ENCODE data around the gene GGN. TPM values are rescaled to one million over a fixed set of nuclear protein-coding genes. Genes with fewer than 3 reads are reported as not detected.
"Not testable (repeated sequence)": the region's sequence is repeated elsewhere in the genome, so short reads cannot be mapped to it uniquely, and the experiment has no call there.

The GGN gene
- total RNA-seq, 1 experiment from 2014 or later: 0.73 TPM

- Histone ChIP-seq H3K9me2 (replicated peaks; ENCODE audit: low read length) (no peaks in the 10 kb centered on the region), H3F3A (ENCODE audit: low read length, unreplicated experiment) (no peaks in the 10 kb centered on the region), H3K4me2 (ENCODE audit: low read length) (no peak overlapping the region), H3K4me3 (ENCODE audit: low read length) (no peak overlapping the region), H4K20me1 (ENCODE audit: low read length) (no peaks in the 10 kb centered on the region), H3K27me3 (ENCODE audit: low read length) (no peaks in the 10 kb centered on the region), H3K9me3 (ENCODE audit: low read length) (no peaks in the 10 kb centered on the region), H3K79me2 (ENCODE audit: low read length) (no peaks in the 10 kb centered on the region), H3K9ac (ENCODE audit: low read length) (no peak overlapping the region), H3K27ac (ENCODE audit: low read length) (no peak overlapping the region), H3K4me1 (ENCODE audit: insufficient read depth, low read length) (no peaks in the 10 kb centered on the region), H2AFZ (ENCODE audit: low read length) (no peak overlapping the region), H3K36me3 (ENCODE audit: low read depth, low read length) (no peaks in the 10 kb centered on the region)
- TF ChIP-seq EZH2 (IDR thresholded peaks at IDR 0.05; ENCODE audit: low read length, unreplicated experiment) (no peak), EZH2phosphoT487 (IDR thresholded peaks at IDR 0.05; ENCODE audit: borderline replicate concordance, low read length) (no peak), CTCF (conservative IDR thresholded peaks at IDR 0.05; ENCODE audit: low read depth, low read length) (no peak)
- DNase-seq (no peak), ATAC-seq (no peak)
- POLR2A ChIA-PET (ENCODE audit: unreplicated experiment): no interaction called here
- BruUV-seq (replicated peaks): no TSS peak
- CTCF ChIA-PET: no interaction called here
- intact Hi-C loops (cut with micrococcal nuclease): no loop called here
Observed at GRCh38 chr19:38367041-38367440, 20.8 kb downstream of the GGN start.

GRCh38 chr19:38362946-38363688, 24.7 kb downstream of the GGN start:
- BruUV-seq (replicated peaks): TSS peak; percentile 47
- peak overlapping the region; percentile 99 for H3K4me2 ChIP-seq (ENCODE audit: low read length)
- H3K36me3 ChIP-seq (ENCODE audit: low read depth, low read length); H3K27ac ChIP-seq (ENCODE audit: low read length); CTCF ChIA-PET; ATAC-seq; H3K9me2 ChIP-seq (replicated peaks; ENCODE audit: low read length); H3K9me3 ChIP-seq (ENCODE audit: low read length); intact Hi-C loops (cut with micrococcal nuclease); H3F3A ChIP-seq (ENCODE audit: low read length, unreplicated experiment); H3K79me2 ChIP-seq (ENCODE audit: low read length); H3K4me1 ChIP-seq (ENCODE audit: insufficient read depth, low read length); H4K20me1 ChIP-seq (ENCODE audit: low read length); DNase-seq; H3K9ac ChIP-seq (ENCODE audit: low read length): not testable (repeated sequence)
- H3K27me3 ChIP-seq (ENCODE audit: low read length): peaks cover 22% of the 10 kb centered on the region
- peak overlapping the region; percentile 80; the same call in 1 of the 2 replicates for H3K4me3 ChIP-seq (ENCODE audit: low read length)
- POLR2A ChIA-PET (ENCODE audit: unreplicated experiment): interaction anchor here (0.5 kb wide), 1 partner anchor 98 kb away, joined by 3 read pairs; no protein-coding TSS in a partner anchor
- H2AFZ ChIP-seq (ENCODE audit: low read length): peak overlapping the region; percentile 93; the same call in 1 of the 2 replicates

GRCh38 chr19:38362076-38362945, 25.5 kb downstream of the GGN start:
- Histone ChIP-seq H3K4me1 (ENCODE audit: insufficient read depth, low read length) (peaks cover 6% of the 10 kb centered on the region; the same call in 1 of the 2 replicates), H3K9me2 (replicated peaks; ENCODE audit: low read length) (no peaks in the 10 kb centered on the region), H3K79me2 (ENCODE audit: low read length) (no peaks in the 10 kb centered on the region), H3K9ac (ENCODE audit: low read length) (no peak overlapping the region), H3K4me3 (ENCODE audit: low read length) (peak overlapping the region; percentile 80), H3K27me3 (ENCODE audit: low read length) (peaks cover 22% of the 10 kb centered on the region), H3K9me3 (ENCODE audit: low read length) (no peaks in the 10 kb centered on the region), H3F3A (ENCODE audit: low read length, unreplicated experiment) (no peaks in the 10 kb centered on the region), H4K20me1 (ENCODE audit: low read length) (no peaks in the 10 kb centered on the region), H2AFZ (ENCODE audit: low read length) (peak overlapping the region; percentile 93), H3K4me2 (ENCODE audit: low read length) (peak overlapping the region; percentile 99), H3K36me3 (ENCODE audit: low read depth, low read length) (no peaks in the 10 kb centered on the region), H3K27ac (ENCODE audit: low read length) (no peak overlapping the region)
- BruUV-seq (replicated peaks): TSS peak; percentile 96
- ChIA-PET CTCF (interaction anchor here (0.6 kb wide), 1 partner anchor 125 kb away, joined by 3 read pairs; no protein-coding TSS in a partner anchor), POLR2A (ENCODE audit: unreplicated experiment) (interaction anchor here (0.5 kb wide), 1 partner anchor 97 kb away, joined by 3 read pairs; no protein-coding TSS in a partner anchor)
- TF ChIP-seq EZH2 (IDR thresholded peaks at IDR 0.05; ENCODE audit: low read length, unreplicated experiment) (no peak), CTCF (conservative IDR thresholded peaks at IDR 0.05; ENCODE audit: low read depth, low read length) (no peak), EZH2phosphoT487 (IDR thresholded peaks at IDR 0.05; ENCODE audit: borderline replicate concordance, low read length) (no peak)
- DNase-seq: peak; percentile 73
- peak; percentile 76 for ATAC-seq
- intact Hi-C loops (cut with micrococcal nuclease): no loop called here

All from PC-3 (cell line).